K562 (cell line): ENCODE results near the gene SNX30. TPM values are rescaled to one million over a fixed set of nuclear protein-coding genes. Genes with fewer than 3 reads are reported as not detected.

Source experiments
- ATAC-seq: fragments of 200-7000 bp; cut with Tn5 transposase; 3 replicates; pipeline ENCODE4 v1.9.1; 2020; ENCODE audit warnings: moderate library complexity
- BruUV-seq: library from RNA; stranded (reverse); fragments of 400-500 nt; replicated peaks from 2 replicates; lab custom pipeline; 2021; lab: Mats Ljungman, UMichigan
- CTCF ChIA-PET: fragments of 300-600 bp; formaldehyde crosslinking; extraction: SDS; loops from one replicate; lab custom pipeline; 2021; ENCODE audit warnings: low intra/inter-chr PET ratio; lab: Yijun Ruan, JAX
- POLR2A ChIA-PET: fragments of 300-600, 350-650 bp; sonication (Branson Sonifier 250); formaldehyde crosslinking; extraction: SDS; loops from one replicate; lab custom pipeline; 2021; ENCODE audit warnings: antibody characterized with exemption, inconsistent platforms; lab: Yijun Ruan, JAX
- DNase-seq, 4 experiments: peaks; one replicate each; pipeline versions ENCODE4 v3.0.0 to v3.0.0-alpha.2; 2011 to 2018; ENCODE audit warnings: low spot score in 3 of 4, mixed read lengths in 3 of 4; ENCODE audit errors: extremely low read depth in 1 of 4
- FAIRE-seq: peaks from 2 replicates; lab custom pipeline; 2011; peaks lifted over from hg19 to GRCh38; lab: Jason Lieb, UNC
- H2AFZ ChIP-seq: 2 replicates; pipeline ENCODE4 v1.6.0; 2011; ENCODE audit warnings: low read depth, low read length, control low read depth, inconsistent platforms
- H3K27ac ChIP-seq: fragments of 200-600 bp; 3 replicates; pipeline ENCODE4 v1.8.0; 2011; ENCODE audit warnings: low read depth, mild to moderate bottlenecking, control low read depth, inconsistent platforms, low read length, moderate library complexity, mixed read lengths; ENCODE audit errors: extremely low read depth
- H3K27me3 ChIP-seq, 2 experiments: fragments of 300-600 bp in 1 of 2; 2 replicates in 1 of 2; 3 replicates in 1 of 2; pipeline versions ENCODE4 v1.6.0 to v1.8.0; 2011; ENCODE audit warnings: inconsistent platforms in 2 of 2, low read length in 2 of 2, mild to moderate bottlenecking in 1 of 2, mixed read lengths in 1 of 2, moderate library complexity in 1 of 2; ENCODE audit not compliant: control insufficient read depth in 2 of 2, insufficient read depth in 2 of 2
- H3K36me3 ChIP-seq: fragments of 300-600 bp; 3 replicates; pipeline ENCODE4 v1.8.0; 2011; ENCODE audit warnings: mild to moderate bottlenecking, low read length, inconsistent platforms; ENCODE audit not compliant: control insufficient read depth, insufficient read depth
- H3K4me1 ChIP-seq, 2 experiments: fragments of 200-600 bp in 1 of 2; replicated peaks in 1 of 2; 2 replicates in 1 of 2; 3 replicates in 1 of 2; pipeline versions ENCODE4 v1.5.1 to v1.8.0; 2011; ENCODE audit warnings: inconsistent platforms in 2 of 2, low read length in 2 of 2, mild to moderate bottlenecking in 1 of 2, mixed read lengths in 1 of 2, moderate library complexity in 1 of 2; ENCODE audit not compliant: control insufficient read depth in 2 of 2, insufficient read depth in 2 of 2
- H3K4me2 ChIP-seq: 2 replicates; pipeline ENCODE4 v1.6.1; 2011; ENCODE audit warnings: low read length, control low read depth, inconsistent platforms, mixed read lengths; ENCODE audit not compliant: insufficient read depth
- H3K4me3 ChIP-seq: fragments of 200-600 bp; sonication (generic), shearing (Covaris generic); 2 replicates; pipeline ENCODE4 v1.5.1; 2016; ENCODE audit warnings: control low read depth, inconsistent platforms
- H3K79me2 ChIP-seq: fragments of 200-600 bp; 3 replicates; pipeline ENCODE4 v1.8.0; 2011; ENCODE audit warnings: low read length, inconsistent platforms; ENCODE audit not compliant: control insufficient read depth, insufficient read depth
- H3K9ac ChIP-seq, 2 experiments: 2 replicates each; pipeline versions ENCODE4 v1.6.0 to v1.6.1; 2011; ENCODE audit warnings: low read depth in 2 of 2, low read length in 2 of 2, control low read depth in 1 of 2, inconsistent platforms in 1 of 2, mild to moderate bottlenecking in 1 of 2, mixed read lengths in 1 of 2; ENCODE audit not compliant: insufficient read depth in 1 of 2
- H3K9me1 ChIP-seq: one replicate; pipeline ENCODE4 v1.6.0; 2011; ENCODE audit warnings: inconsistent platforms, mild to moderate bottlenecking, low read length, moderate library complexity; ENCODE audit not compliant: control insufficient read depth, insufficient read depth
- H3K9me3 ChIP-seq: replicated peaks from 2 replicates; pipeline ENCODE4 v1.5.1; 2011; ENCODE audit warnings: low read depth, low read length, inconsistent platforms; ENCODE audit not compliant: control insufficient read depth, insufficient read depth
- H4K20me1 ChIP-seq: replicated peaks from 2 replicates; pipeline ENCODE4 v1.6.1; 2011; ENCODE audit warnings: low read length, inconsistent platforms, mixed read lengths; ENCODE audit not compliant: control insufficient read depth, insufficient read depth
- CHD4 ChIP-seq: fragments of 200-600 bp; sonication (generic); IDR thresholded peaks from 3 replicates; pipeline ENCODE4 v1.6.1; 2012; ENCODE audit warnings: low read depth, mild to moderate bottlenecking, mixed read lengths, low read length, inconsistent platforms; ENCODE audit not compliant: insufficient read depth, insufficient replicate concordance, poor library complexity, severe bottlenecking
- CLOCK ChIP-seq: fragments of 250-450 bp; sonication (Bioruptor Pico); IDR thresholded peaks from 2 replicates; pipeline ENCODE4 v1.4.0; 2020; ENCODE audit warnings: mild to moderate bottlenecking, moderate library complexity, borderline replicate concordance
- ERF ChIP-seq: fragments of 450-650 bp; formaldehyde crosslinking; IDR thresholded peaks from 2 replicates; pipeline ENCODE4 v1.4.0; 2020; ENCODE audit warnings: mild to moderate bottlenecking, mixed read lengths
- FOXJ2 ChIP-seq: fragments of 200-800 bp; sonication (Bioruptor generic); IDR thresholded peaks from 2 replicates; pipeline ENCODE4 v1.6.1; 2016; ENCODE audit warnings: missing genetic modification characterization, missing compliant biosample characterization
- FOXM1 ChIP-seq, 2 experiments: fragments of 450-650 bp in 1 of 2; sonication (generic) in 1 of 2; formaldehyde crosslinking in 1 of 2; IDR thresholded peaks; 2 replicates each; pipeline versions ENCODE4 v1.6.1 to v1.9.0; 2017 to 2022; ENCODE audit warnings: low read depth in 2 of 2, mild to moderate bottlenecking in 2 of 2, missing genetic modification reagents in 1 of 2, moderate library complexity in 1 of 2
- GTF2E2 ChIP-seq: fragments of 200-800 bp; sonication (Bioruptor generic); IDR thresholded peaks from 2 replicates; pipeline ENCODE4 v1.6.1; 2016; ENCODE audit warnings: missing genetic modification characterization, missing compliant biosample characterization
- HDAC8 ChIP-seq: fragments of 450-650 bp; IDR thresholded peaks from 2 replicates; pipeline ENCODE4 v1.6.1; 2016; ENCODE audit warnings: mild to moderate bottlenecking, missing genetic modification characterization, moderate library complexity, missing compliant biosample characterization
- HMG20A ChIP-seq: fragments of 450-650 bp; formaldehyde crosslinking; conservative IDR thresholded peaks from 2 replicates; pipeline ENCODE4 v1.4.0; 2020; ENCODE audit warnings: mild to moderate bottlenecking, mixed read lengths
- PML ChIP-seq: IDR thresholded peaks from 2 replicates; pipeline ENCODE4 v1.6.1; 2012; ENCODE audit warnings: low read length, inconsistent platforms
- RBM14 ChIP-seq: fragments of 200-400 bp; formaldehyde crosslinking; IDR thresholded peaks from 2 replicates; pipeline ENCODE4 v1.6.1; 2018; ENCODE audit warnings: low read depth, mild to moderate bottlenecking, low read length, moderate library complexity, borderline replicate concordance; ENCODE audit not compliant: insufficient read depth
- SOX6 ChIP-seq: fragments of 450-650 bp; IDR thresholded peaks from 2 replicates; pipeline ENCODE4 v1.6.1; 2014; ENCODE audit warnings: mild to moderate bottlenecking
- TRIM28 ChIP-seq: fragments of 450-650 bp; IDR thresholded peaks from 2 replicates; pipeline ENCODE4 v1.6.1; 2017
- U2AF1 ChIP-seq: fragments of 200-400 bp; formaldehyde crosslinking; optimal IDR thresholded peaks from 2 replicates; pipeline ENCODE3; 2017; ENCODE audit warnings: mild to moderate bottlenecking, low read depth, low read length, moderate library complexity
- YY1 ChIP-seq, 3 experiments: IDR thresholded peaks; 2 replicates each; pipeline ENCODE4 v1.6.1; 2011; ENCODE audit warnings: low read length in 2 of 3, mild to moderate bottlenecking in 2 of 3, moderate library complexity in 2 of 3, borderline replicate concordance in 1 of 3, control low read depth in 1 of 3, low read depth in 1 of 3; ENCODE audit not compliant: insufficient read depth in 3 of 3, insufficient replicate concordance in 2 of 3, control insufficient read depth in 1 of 3, insufficient read length in 1 of 3; ENCODE audit errors: extremely low read depth in 1 of 3
- ZBTB34 ChIP-seq: fragments of 250-450 bp; sonication (Bioruptor Pico); IDR thresholded peaks from 2 replicates; pipeline ENCODE4 v1.8.0; 2021; ENCODE audit warnings: mild to moderate bottlenecking, moderate library complexity
- ZNF146 ChIP-seq: IDR thresholded peaks from one replicate; pipeline ENCODE4 v1.6.1; 2018; ENCODE audit warnings: missing compliant biosample characterization; ENCODE audit not compliant: unreplicated experiment
- WGBS: fragments of 100-300 bp; shearing (Covaris generic); methylation state at CpG from one replicate; pipeline ENCODE4 v1.1.6; 2016; ENCODE audit warnings: low coverage, mixed read lengths; ENCODE audit not compliant: insufficient coverage; ENCODE audit errors: missing lambda C conversion rate; 5-methylcytosine and 5-hydroxymethylcytosine counted together
- in situ Hi-C: fragments of 300-500 bp; cut with MboI; formaldehyde crosslinking; loops from 4 replicates; pipeline ENCODE4 v1.15.0; 2018; ENCODE audit warnings: inconsistent platforms, mixed read lengths
- intact Hi-C: fragments of 100-400 bp; cut with micrococcal nuclease; formaldehyde crosslinking; loops from 2 replicates; pipeline ENCODE4 v1.14.2; 2022
- polyA plus RNA-seq, 8 experiments: library from polyadenylated mRNA; depleted of rRNA in 4 of 8; stranded (reverse) in 5 of 8; unstranded in 3 of 8; fragments of >200 nt; fragmentation: Nextera tagmentation in 2 of 8; fragmentation: Illumina TruSeq in 1 of 8; extraction: Ambion mirVana in 2 of 8; extraction: Trizol in 1 of 8; gene quantifications; 2 replicates each; pipeline versions ENCODE4 v1.2.1 to v1.2.3, GENCODE V29; 2011 to 2014; ENCODE audit warnings: inconsistent platforms in 1 of 8, missing spikeins in 1 of 8
- total RNA-seq, 7 experiments: library from RNA; depleted of rRNA in 6 of 7; stranded (reverse); fragments of >200 nt in 6 of 7; fragmentation: Illumina TruSeq in 2 of 7; extraction: Trizol in 2 of 7; gene quantifications; 2 replicates each; pipeline versions ENCODE4 v1.2.1 to v1.2.3, GENCODE V29; 2011 to 2021; ENCODE audit warnings: low replicate concordance in 1 of 7

The SNX30 gene
- total and polyA plus RNA-seq, 9 of the 15 experiments (the other 6 are each of a cell fraction or from before 2014, with no cell fraction given), result 0.76 to 5.9 (median 3.3) TPM

- POLR2A ChIA-PET, result no interaction called here
- in situ Hi-C loops, result no loop called here
- WGBS, result 15% methylated on average over 15 of the region's 15 CpGs
- BruUV-seq, result no TSS peak
- intact Hi-C loops, result loop anchor here (1.0 kb wide), 2 partner anchors 42 to 58 kb away; no protein-coding TSS in a partner anchor
- Histone ChIP-seq H3K27ac (0 out of 3 replicates have a peak overlapping the region, but pooled peaks have one; percentile 14), H3K4me3 (no peak overlapping the region), H3K4me1 (peaks cover 0 to 5% of the 10 kb centered on the region in 2 experiments; a peak in 2 of 5 replicates), H2AFZ (peak overlapping the region; percentile 86), H3K9me3 (no peaks in the 10 kb centered on the region), H3K79me2 (no peaks in the 10 kb centered on the region), H3K9me1 (no peaks in the 10 kb centered on the region), H3K27me3 (no peaks in the 10 kb centered on the region), H3K36me3 (no peaks in the 10 kb centered on the region), H3K9ac (no peak overlapping the region), H3K4me2 (no peak overlapping the region), H4K20me1 (no peaks in the 10 kb centered on the region)
- ATAC-seq (peak; percentile 96), DNase-seq (peak; percentile 83 to 88 (median 86)), FAIRE-seq (peak; percentile 92)
- CTCF ChIA-PET, result interaction anchor here (0.7 to 3.3 kb wide), 6 partner anchors 38 to 298 kb away, joined by 3 to 13 read pairs (median 6); no protein-coding TSS in a partner anchor
- TF ChIP-seq SOX6 (0 out of 2 replicates have a peak, but pooled peaks have one; percentile 14), ZNF146 (CRISPR knock-in tag) (no peak), RBM14 (no peak), GTF2E2 (tag) (no peak), ERF (no peak), U2AF1 (no peak), FOXM1 (IDR thresholded peaks at IDR 0.05; ENCODE audit: low read depth) (peak; percentile 64), FOXM1 (CRISPR knock-in tag; IDR thresholded peaks at IDR 0.05; ENCODE audit: low read depth) (no peak), CHD4 (no peak), FOXJ2 (tag) (no peak), CLOCK (CRISPR knock-in tag) (no peak), YY1 (IDR thresholded peaks at IDR 0.05; ENCODE audit: borderline replicate concordance in 1 of 3, control insufficient read depth in 1 of 3, extremely low read depth in 1 of 3, insufficient read depth in 3 of 3, insufficient read length in 1 of 3, insufficient replicate concordance in 2 of 3, low read depth in 1 of 3, low read length in 2 of 3) (peak in 1 of 3 experiments; percentile 48), TRIM28 (no peak), HDAC8 (tag) (no peak), PML (no peak), HMG20A (no peak), ZBTB34 (CRISPR knock-in tag) (no peak)
These were observed 94.4 kb downstream of the SNX30 start for GRCh38 chr9:112844771-112845542.
